H1 (cell line): ENCODE measurements around the gene HARS1. TPM values are rescaled to one million over a fixed set of nuclear protein-coding genes. Genes with fewer than 3 reads are reported as not detected.
"Not testable (repeated sequence)": the region's sequence is repeated elsewhere in the genome, so short reads cannot be mapped to it uniquely, and the experiment has no call there.

Source experiments
- CTCF ChIA-PET: fragments of 300-600 bp; sonication (Branson Sonifier 250); formaldehyde crosslinking; loops from one replicate; lab custom pipeline; 2021; ENCODE audit not compliant: partially characterized antibody; lab: Charles Lee
- POLR2A ChIA-PET: fragments of 300-600 bp; sonication (Branson Sonifier 250); formaldehyde crosslinking; loops from one replicate; lab custom pipeline; 2021; ENCODE audit warnings: inconsistent platforms; ENCODE audit not compliant: partially characterized antibody; lab: Charles Lee
- DNase-seq, 2 experiments: peaks; one replicate each; pipeline versions ENCODE4 v3.0.0 to v3.0.0-alpha.2; 2010 to 2022; ENCODE audit warnings: low spot score in 2 of 2, low read depth in 1 of 2, mixed read lengths in 1 of 2
- FAIRE-seq: peaks from 2 replicates; lab custom pipeline; 2011; peaks lifted over from hg19 to GRCh38; lab: Jason Lieb, UNC
- H2AFZ ChIP-seq: 2 replicates; pipeline ENCODE4 v1.8.1; 2012; ENCODE audit warnings: low read length, inconsistent platforms
- H2AK5ac ChIP-seq: 2 replicates; pipeline ENCODE4 v1.6.1; 2013; ENCODE audit warnings: low read depth, low read length
- H2BK120ac ChIP-seq: replicated peaks from 2 replicates; pipeline ENCODE3; 2013; ENCODE audit warnings: low read depth, low read length, inconsistent platforms
- H2BK12ac ChIP-seq: 2 replicates; pipeline ENCODE4 v1.6.1; 2013; ENCODE audit warnings: low read depth, low read length
- H2BK15ac ChIP-seq: 2 replicates; pipeline ENCODE4 v1.6.1; 2013; ENCODE audit warnings: low read length
- H2BK20ac ChIP-seq: 2 replicates; pipeline ENCODE4 v1.6.1; 2013; ENCODE audit warnings: low read length
- H2BK5ac ChIP-seq: 2 replicates; pipeline ENCODE4 v1.6.1; 2013; ENCODE audit warnings: low read depth, low read length
- H3K14ac ChIP-seq: 2 replicates; pipeline ENCODE4 v1.6.1; 2013; ENCODE audit warnings: inconsistent platforms; ENCODE audit not compliant: insufficient read length
- H3K18ac ChIP-seq: 2 replicates; pipeline ENCODE4 v1.6.1; 2013; ENCODE audit warnings: low read length; ENCODE audit errors: extremely low read depth
- H3K23ac ChIP-seq: 2 replicates; pipeline ENCODE4 v1.6.1; 2013; ENCODE audit warnings: inconsistent platforms; ENCODE audit not compliant: insufficient read length
- H3K23me2 ChIP-seq: 2 replicates; pipeline ENCODE4 v1.6.1; 2013; ENCODE audit warnings: low read depth, low read length
- H3K27ac ChIP-seq: 2 replicates; pipeline ENCODE4 v1.6.1; 2011; ENCODE audit warnings: low read depth, low read length, inconsistent platforms
- H3K27me3 ChIP-seq, 4 experiments: replicated peaks in 1 of 4; 1 replicate in 1 of 4; 2 replicates in 3 of 4; pipeline versions ENCODE4 v1.6.1 to v1.8.1; 2011 to 2013; ENCODE audit warnings: low read length in 3 of 4, mild to moderate bottlenecking in 3 of 4, inconsistent platforms in 2 of 4, mixed read lengths in 2 of 4, moderate library complexity in 1 of 4; ENCODE audit not compliant: control insufficient read depth in 3 of 4, insufficient read depth in 3 of 4; ENCODE audit errors: extremely low read depth in 1 of 4
- H3K36me3 ChIP-seq, 4 experiments: 2 replicates each; pipeline versions ENCODE4 v1.6.1 to v1.8.1; 2011 to 2013; ENCODE audit warnings: mild to moderate bottlenecking in 4 of 4, low read length in 3 of 4, moderate library complexity in 2 of 4, control low read depth in 1 of 4, inconsistent platforms in 1 of 4; ENCODE audit not compliant: insufficient read depth in 4 of 4, control insufficient read depth in 2 of 4
- H3K4ac ChIP-seq: replicated peaks from 2 replicates; pipeline ENCODE3; 2013; ENCODE audit warnings: low read length, low read depth, mixed read lengths, inconsistent platforms; ENCODE audit not compliant: insufficient read length
- H3K4me1 ChIP-seq, 4 experiments: replicated peaks in 1 of 4; 1 replicate in 1 of 4; 2 replicates in 3 of 4; pipeline versions ENCODE4 v1.6.1 to v1.8.1; 2011 to 2013; ENCODE audit warnings: low read length in 3 of 4, inconsistent platforms in 2 of 4, mixed read lengths in 1 of 4; ENCODE audit not compliant: insufficient read depth in 4 of 4, control insufficient read depth in 3 of 4
- H3K4me2 ChIP-seq, 2 experiments: 2 replicates each; pipeline versions ENCODE4 v1.6.1 to v1.8.1; 2011 to 2013; ENCODE audit warnings: low read depth in 2 of 2, low read length in 2 of 2, control low read depth in 1 of 2, inconsistent platforms in 1 of 2, mild to moderate bottlenecking in 1 of 2; ENCODE audit not compliant: insufficient read depth in 1 of 2
- H3K4me3 ChIP-seq, 4 experiments: fragments of 200-600, 300-600 bp in 1 of 4; sonication (generic), shearing (Covaris generic), sonication (Bioruptor Twin) in 1 of 4; 2 replicates each; pipeline versions ENCODE4 v1.5.1 to v1.8.1; 2011 to 2016; ENCODE audit warnings: low read length in 4 of 4, low read depth in 3 of 4, control low read depth in 2 of 4, inconsistent platforms in 2 of 4, mild to moderate bottlenecking in 2 of 4, mixed read lengths in 1 of 4, moderate library complexity in 1 of 4; ENCODE audit not compliant: insufficient read depth in 2 of 4; ENCODE audit errors: extremely low read depth in 1 of 4
- H3K56ac ChIP-seq: replicated peaks from 2 replicates; pipeline ENCODE3; 2013; ENCODE audit warnings: low read depth, mild to moderate bottlenecking, mixed read lengths, low read length, inconsistent platforms; ENCODE audit not compliant: insufficient read length
- H3K79me1 ChIP-seq: 2 replicates; pipeline ENCODE4 v1.6.1; 2013; ENCODE audit warnings: low read depth, low read length, control low read depth
- H3K79me2 ChIP-seq, 2 experiments: 2 replicates each; pipeline versions ENCODE4 v1.6.1 to v1.8.1; 2012 to 2013; ENCODE audit warnings: low read length in 2 of 2, mild to moderate bottlenecking in 2 of 2, inconsistent platforms in 1 of 2; ENCODE audit not compliant: insufficient read depth in 2 of 2, control insufficient read depth in 1 of 2
- H3K9ac ChIP-seq, 4 experiments: replicated peaks in 1 of 4; 1 replicate in 1 of 4; 2 replicates in 3 of 4; pipeline versions ENCODE4 v1.6.1 to v1.8.1; 2011 to 2013; ENCODE audit warnings: low read depth in 3 of 4, low read length in 3 of 4, control low read depth in 2 of 4, mild to moderate bottlenecking in 2 of 4, moderate library complexity in 2 of 4, inconsistent platforms in 1 of 4; ENCODE audit errors: extremely low read depth in 1 of 4
- H3K9me3 ChIP-seq, 2 experiments: 2 replicates each; pipeline versions ENCODE4 v1.6.1 to v1.8.1; 2012 to 2013; ENCODE audit warnings: mild to moderate bottlenecking in 2 of 2, moderate library complexity in 2 of 2, control low read depth in 1 of 2, inconsistent platforms in 1 of 2, low read depth in 1 of 2, low read length in 1 of 2, mixed read lengths in 1 of 2; ENCODE audit not compliant: insufficient read depth in 2 of 2
- H4K20me1 ChIP-seq, 2 experiments: replicated peaks in 1 of 2; 2 replicates each; pipeline versions ENCODE3 to v1.8.1; 2011 to 2013; ENCODE audit warnings: inconsistent platforms in 2 of 2, low read length in 2 of 2, mild to moderate bottlenecking in 1 of 2; ENCODE audit not compliant: insufficient read depth in 2 of 2, control insufficient read depth in 1 of 2
- H4K5ac ChIP-seq: 2 replicates; pipeline ENCODE4 v1.6.1; 2013; ENCODE audit warnings: low read length, low read depth, mixed read lengths, inconsistent platforms; ENCODE audit not compliant: insufficient read length
- H4K8ac ChIP-seq: 2 replicates; pipeline ENCODE4 v1.8.0; 2013; ENCODE audit warnings: mild to moderate bottlenecking, moderate library complexity, low read length, inconsistent platforms; ENCODE audit not compliant: insufficient read depth; ENCODE audit errors: extremely low read depth
- H4K91ac ChIP-seq: replicated peaks from 2 replicates; pipeline ENCODE3; 2013; ENCODE audit warnings: low read length, mixed read lengths, inconsistent platforms; ENCODE audit not compliant: insufficient read length
- WGBS, 2 experiments: shearing (Covaris generic) in 1 of 2; methylation state at CpG; one replicate each; pipeline versions ENCODE4 v1.1.6 to v1.1.7; 2013 to 2015; ENCODE audit warnings: low lambda C conversion rate in 2 of 2, mixed read lengths in 2 of 2, inconsistent platforms in 1 of 2, low coverage in 1 of 2, missing lambda C conversion rate in 1 of 2; ENCODE audit not compliant: insufficient replicate concordance in 2 of 2, insufficient coverage in 1 of 2, insufficient read length in 1 of 2; ENCODE audit errors: extremely low coverage in 1 of 2, missing lambda C conversion rate in 1 of 2; 5-methylcytosine and 5-hydroxymethylcytosine counted together
- polyA plus RNA-seq, 7 experiments: library from polyadenylated mRNA; depleted of rRNA in 3 of 7; stranded (reverse) in 5 of 7; unstranded in 2 of 7; fragments of >200 nt in 5 of 7; fragments of 200-250 nt in 2 of 7; gene quantifications; 1 replicate in 5 of 7; 2 replicates in 1 of 7; 4 replicates in 1 of 7; pipeline versions ENCODE4 v1.2.1 to v1.2.3, GENCODE V29; 2011 to 2013; ENCODE audit warnings: missing spikeins in 2 of 7, mixed read lengths in 2 of 7
- total RNA-seq: library from RNA; stranded (reverse); fragmentation: NEBNext Ultra II Directional; extraction: Animal tissue kit (Norgen Biotek cat#: 25700); gene quantifications from 2 replicates; pipeline ENCODE4 v1.2.1, GENCODE V29; 2021

Gene HARS1
- total and polyA plus RNA-seq, 2 of the 8 experiments (the other 6 are each of a cell fraction or from before 2014, with no cell fraction given) = 27.8 to 56.8 TPM

DNA sequence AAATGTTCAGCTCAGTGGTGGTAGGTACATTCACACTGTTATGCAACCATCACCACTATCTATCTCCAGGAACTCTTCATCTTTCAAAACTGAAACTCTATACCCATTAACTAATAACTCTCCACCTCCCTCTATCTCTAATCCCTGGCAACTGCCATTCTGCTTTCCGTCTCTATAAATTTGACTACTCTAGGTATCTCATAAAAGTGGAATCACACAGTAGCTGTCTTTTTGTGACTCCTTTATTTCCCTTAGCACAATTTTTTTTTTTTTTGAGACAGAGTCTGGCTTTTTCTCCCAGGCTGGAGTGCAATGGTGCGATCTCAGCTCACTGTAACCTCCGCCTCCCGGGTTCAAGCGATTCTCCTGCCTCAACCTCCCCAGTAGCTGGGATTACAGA is 30.2 kb upstream of the HARS1 start:
- not testable (repeated sequence) for H3K4me1 ChIP-seq, H4K20me1 ChIP-seq, H3K18ac ChIP-seq, H4K5ac ChIP-seq, H3K23ac ChIP-seq, H3K36me3 ChIP-seq, H3K27me3 ChIP-seq, H2AFZ ChIP-seq, H3K9me3 ChIP-seq, H2AK5ac ChIP-seq, H2BK12ac ChIP-seq, H2BK5ac ChIP-seq, H2BK20ac ChIP-seq, H4K8ac ChIP-seq, H3K79me1 ChIP-seq, H3K4me2 ChIP-seq, H3K27ac ChIP-seq, FAIRE-seq, H2BK15ac ChIP-seq, H3K14ac ChIP-seq, H3K4me3 ChIP-seq, H3K4ac ChIP-seq, H3K56ac ChIP-seq, H3K79me2 ChIP-seq, H2BK120ac ChIP-seq, H3K23me2 ChIP-seq, DNase-seq, H3K9ac ChIP-seq, H4K91ac ChIP-seq
- ChIA-PET CTCF (interaction anchor here (0.8 to 1.8 kb wide), 7 partner anchors 11 to 174 kb away, joined by 3 to 8 read pairs (median 4); partner anchors contain the start of genes EIF4EBP3 and PCDHA1), POLR2A (interaction anchor here (1.4 kb wide), 1 partner anchor 10 kb away, joined by 11 read pairs; no protein-coding TSS in a partner anchor)
- WGBS, 2 experiments = 83% methylated on average over 5 of the region's 5 CpGs; no CpG with 5 or more reads in 1 of the 2 experiments

DNA sequence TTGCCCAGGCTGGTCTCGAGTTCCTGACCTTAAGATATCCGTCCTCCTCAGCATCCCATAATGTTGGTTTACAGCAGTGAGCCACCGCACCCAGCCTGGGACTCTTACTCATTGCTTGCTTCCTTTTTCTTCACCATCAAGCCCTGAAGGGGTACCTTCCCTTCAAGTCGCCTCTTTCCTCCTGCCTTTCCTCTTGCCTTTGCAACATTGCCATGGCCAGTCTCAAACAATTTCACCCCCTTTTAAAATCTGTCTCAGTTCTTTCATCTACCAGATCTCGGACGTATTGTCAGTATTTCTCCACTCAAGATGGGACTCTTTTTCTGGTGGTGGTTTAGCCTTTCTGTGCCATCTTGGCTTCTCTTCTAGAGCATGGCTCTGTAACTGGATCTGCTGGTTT is 29.6 kb upstream of the HARS1 start:
- not testable (repeated sequence) for H3K27ac ChIP-seq, H3K9me3 ChIP-seq, H3K36me3 ChIP-seq, H4K20me1 ChIP-seq, H3K79me2 ChIP-seq, H4K8ac ChIP-seq, H3K4me3 ChIP-seq, H3K23ac ChIP-seq, H3K4me1 ChIP-seq, H3K9ac ChIP-seq, FAIRE-seq, H3K56ac ChIP-seq, H2AFZ ChIP-seq, H2BK120ac ChIP-seq, H2BK5ac ChIP-seq, H4K5ac ChIP-seq, H2BK15ac ChIP-seq, H2BK20ac ChIP-seq, H3K23me2 ChIP-seq, H3K18ac ChIP-seq, H3K14ac ChIP-seq, DNase-seq, H3K4ac ChIP-seq, H2AK5ac ChIP-seq, H3K27me3 ChIP-seq, H4K91ac ChIP-seq, H3K79me1 ChIP-seq
- 75% methylated on average over 6 of the region's 6 CpGs; no CpG with 5 or more reads in 1 of the 2 experiments for WGBS, 2 experiments
- 0 out of 2 replicates have a peak overlapping the region, but pooled peaks have one; percentile 9 for H2BK12ac ChIP-seq
- H3K4me2 ChIP-seq = 0 out of 4 replicates have a peak overlapping the region, but pooled peaks of 1 of the 2 experiments have one; percentile 25
- POLR2A ChIA-PET = interaction anchor here (1.0 to 1.9 kb wide), 3 partner anchors 10 to 174 kb away, joined by 3 to 4 read pairs (median 3); partner anchors contain the start of gene EIF4EBP3
- CTCF ChIA-PET = interaction anchor here (0.7 to 2.0 kb wide), 13 partner anchors 11 to 216 kb away, joined by 3 to 5 read pairs (median 4); partner anchors contain the start of genes EIF4EBP3, IK, NDUFA2 and PCDHA1
